NAMALWA (cell line): ENCODE results near the gene TMEM132D.

Experiments
- DNase-seq: peaks from one replicate; pipeline ENCODE4 v3.0.0-alpha.2; 2015; ENCODE audit warnings: low spot score

Gene TMEM132D

DNA sequence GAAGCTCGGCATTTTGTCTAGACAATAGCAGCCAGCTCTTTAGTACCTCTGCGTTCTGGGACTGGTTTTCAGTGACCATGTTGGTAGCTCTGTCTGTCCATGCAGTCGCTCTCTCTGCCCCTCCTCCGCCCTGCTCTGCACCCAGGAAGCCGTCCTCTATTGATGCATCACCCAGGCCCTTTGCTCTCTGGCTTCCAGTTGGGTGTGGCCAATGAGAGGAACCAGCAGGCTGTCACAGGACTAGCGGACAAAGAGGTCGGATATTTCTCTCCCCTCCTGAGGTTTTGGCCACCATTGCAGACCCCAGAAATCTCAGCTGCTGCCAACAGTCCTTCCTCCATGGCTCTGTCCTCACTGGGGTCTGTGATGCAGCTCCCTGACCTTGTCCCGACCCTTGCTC is 180.6 kb downstream of the TMEM132D start:
- DNase-seq = no peak

DNA sequence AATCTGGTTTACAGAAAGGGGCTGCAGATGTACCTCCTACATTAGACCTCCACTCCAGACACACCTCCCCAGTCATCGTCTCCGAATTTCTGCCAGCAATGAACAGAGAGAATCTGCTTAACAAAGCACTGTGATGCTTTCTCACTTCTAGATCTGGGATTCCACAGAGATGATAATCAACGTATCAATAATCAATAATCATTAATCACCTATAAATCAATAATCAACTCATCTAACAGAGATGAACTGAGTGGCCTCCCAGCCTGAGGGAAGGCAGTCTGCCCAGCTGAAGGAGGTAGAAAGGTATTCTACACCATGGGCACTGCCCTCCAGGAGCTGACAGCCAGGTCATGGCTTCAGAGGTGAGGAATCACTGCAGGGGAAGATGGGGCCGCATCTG is 183.2 kb downstream of the TMEM132D start:
- DNase-seq = no peak

DNA sequence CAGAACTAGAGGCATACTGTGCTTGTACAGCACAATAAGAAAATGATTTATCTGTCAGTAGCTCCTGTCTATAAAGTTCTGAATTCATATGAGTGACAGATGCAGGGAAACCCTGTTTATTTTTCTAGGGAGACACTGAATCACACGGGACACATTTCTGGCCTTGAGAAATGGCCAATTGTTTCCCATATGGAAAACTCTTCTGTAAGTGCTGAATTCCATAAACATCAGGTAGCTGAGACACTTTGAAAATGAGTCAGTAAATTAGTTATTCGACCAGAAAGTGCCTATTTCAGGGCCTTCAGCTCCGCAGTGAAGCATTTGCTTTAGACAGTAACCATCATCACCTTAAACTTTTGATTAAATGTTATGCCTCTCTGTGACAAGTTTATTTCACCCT is 184.4 kb downstream of the TMEM132D start:
- no peak for DNase-seq

DNA sequence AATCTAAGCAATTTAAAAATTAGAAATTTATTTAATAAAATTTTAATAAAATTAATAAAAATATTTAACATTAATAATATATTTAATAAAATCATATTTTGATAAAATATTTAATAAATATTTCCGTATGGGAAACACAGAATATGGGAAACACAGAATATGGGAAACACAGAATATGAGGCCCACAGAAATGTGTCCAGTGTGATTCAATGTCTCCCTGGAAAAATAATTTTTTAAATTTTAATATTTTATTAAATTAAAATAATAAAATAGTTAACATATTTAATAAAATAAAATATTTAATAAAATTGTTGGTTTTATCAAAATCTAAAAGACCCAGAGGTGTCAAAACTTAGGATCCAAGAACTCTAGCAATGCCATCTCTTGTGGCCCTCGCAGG is 186.4 kb downstream of the TMEM132D start:
- no peak for DNase-seq

DNA sequence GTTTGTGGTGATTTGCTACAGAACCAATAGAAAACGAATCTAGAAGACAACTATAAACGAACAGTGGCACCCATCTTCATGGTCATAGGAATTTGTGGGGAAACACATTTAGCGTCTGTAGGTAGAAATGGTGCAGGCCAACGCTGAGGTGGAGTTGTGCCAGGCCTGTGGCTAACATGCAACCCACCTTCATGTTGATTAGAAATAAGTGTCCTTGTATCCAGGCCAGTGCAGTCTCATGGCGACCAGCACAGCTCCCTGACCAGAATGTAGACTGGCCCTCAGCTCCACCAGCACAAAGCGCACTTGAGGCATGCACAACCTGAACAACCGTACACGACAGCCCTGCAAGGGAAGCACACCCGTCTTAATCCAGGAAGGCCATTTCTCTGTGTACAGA is 187.0 kb downstream of the TMEM132D start:
- DNase-seq = no peak

DNA sequence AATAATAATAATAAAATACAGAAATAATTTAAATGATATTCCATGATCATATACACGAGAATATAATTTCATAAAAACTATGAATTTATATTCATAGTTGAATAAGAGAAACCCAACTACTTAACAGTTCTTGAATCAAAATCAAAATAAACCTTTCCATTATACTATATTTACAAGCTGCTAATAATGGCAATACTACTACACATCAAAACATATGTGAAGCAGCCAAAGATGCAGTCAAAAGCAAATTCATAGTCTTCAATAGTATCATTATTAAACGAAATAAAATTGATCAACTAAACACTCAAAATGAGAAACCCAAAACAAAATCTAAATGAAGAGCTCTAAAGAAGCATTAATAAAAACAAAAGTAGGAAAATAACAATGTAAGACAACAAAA is 197.1 kb downstream of the TMEM132D start:
- no peak for DNase-seq

DNA sequence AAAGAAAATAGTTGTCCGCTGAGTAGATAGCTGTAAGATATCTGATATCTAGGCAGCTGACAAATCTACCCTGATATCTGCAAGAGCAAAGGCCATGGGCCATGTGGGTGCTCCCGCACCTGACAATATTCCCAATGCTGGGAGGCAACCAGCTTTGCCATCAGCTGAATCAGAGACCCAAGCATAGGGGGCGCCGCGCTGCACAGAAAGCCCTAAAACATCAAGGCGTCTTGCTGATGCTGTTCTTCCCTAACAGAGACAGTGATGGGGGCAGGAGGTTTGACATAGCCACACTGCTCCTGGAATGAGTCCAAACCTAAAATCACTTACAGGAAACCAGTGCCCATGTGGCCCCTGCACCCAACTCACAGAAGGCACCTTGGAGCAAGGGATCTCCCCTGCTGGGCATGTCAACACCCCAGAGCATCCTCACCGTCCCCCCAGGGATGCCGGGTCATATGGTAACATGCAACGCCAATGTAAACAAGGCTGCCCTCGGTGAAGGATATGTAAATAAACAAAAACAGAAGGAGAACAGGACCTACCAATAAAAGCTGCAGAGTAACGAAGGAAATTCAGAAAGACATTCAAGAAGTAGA is 199.5 kb downstream of the TMEM132D start:
- DNase-seq = no peak

DNA sequence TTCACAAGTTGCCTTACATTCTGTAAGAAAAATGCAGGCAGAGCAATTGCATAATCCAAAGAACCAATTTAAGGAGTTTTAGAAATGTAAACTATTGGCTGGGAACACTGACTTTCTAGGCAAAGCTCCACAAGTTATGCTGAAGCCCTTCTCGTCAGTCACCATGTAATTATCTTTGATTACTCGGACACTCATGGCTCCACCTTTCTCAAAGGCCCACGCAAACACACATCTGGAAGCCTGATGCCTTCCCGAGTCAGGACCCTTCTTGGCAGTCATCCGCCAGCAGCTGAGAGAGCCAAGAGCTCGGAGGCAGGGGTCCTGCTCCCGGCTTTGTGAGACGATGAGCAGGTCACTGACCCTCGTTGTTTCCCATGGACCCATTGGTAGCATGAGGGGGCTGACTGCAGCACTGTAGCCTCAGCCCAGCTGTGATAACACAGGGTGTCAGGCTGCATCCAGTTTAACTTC is 202.2 kb downstream of the TMEM132D start:
- no peak for DNase-seq

DNA sequence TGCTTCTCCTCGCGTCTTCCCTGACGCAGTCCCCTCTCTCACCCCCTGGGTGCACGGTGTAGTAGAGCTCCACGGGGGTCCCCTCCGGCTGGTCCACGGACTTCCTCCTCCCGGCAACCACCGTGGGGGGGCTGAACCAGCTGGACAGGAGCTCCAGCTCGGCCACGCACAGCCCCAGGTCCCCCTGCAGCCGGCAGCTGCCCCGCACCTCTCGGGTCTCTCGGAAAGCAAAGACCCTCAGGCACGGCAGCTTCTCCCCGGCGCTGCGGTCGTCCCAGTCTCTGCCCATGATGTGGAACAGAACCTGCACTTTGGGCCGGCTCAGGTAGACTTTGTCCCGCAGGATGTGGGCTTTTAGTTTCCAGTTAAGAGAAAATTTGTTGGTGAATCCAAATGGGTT is 203.8 kb downstream of the TMEM132D start:
- no peak for DNase-seq

DNA sequence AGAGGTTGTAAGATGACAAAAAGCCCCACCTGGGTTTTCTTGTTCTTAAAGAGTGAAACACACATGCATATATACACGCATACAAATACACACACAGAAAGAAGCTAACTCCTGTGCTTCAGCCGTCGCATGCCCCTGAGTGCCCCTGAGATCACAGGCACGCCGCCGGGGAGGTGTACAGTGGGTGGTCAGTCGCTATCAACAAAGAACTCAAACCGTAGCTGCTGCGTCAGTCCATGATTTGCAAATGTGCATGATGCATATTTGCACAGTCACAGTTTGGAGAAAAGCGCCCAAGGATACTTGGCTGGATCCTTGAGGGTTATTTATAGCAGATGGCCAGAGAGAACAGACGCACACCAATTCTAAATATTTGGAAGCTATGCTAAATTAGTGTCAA is 206.9 kb downstream of the TMEM132D start:
- DNase-seq = no peak

DNA sequence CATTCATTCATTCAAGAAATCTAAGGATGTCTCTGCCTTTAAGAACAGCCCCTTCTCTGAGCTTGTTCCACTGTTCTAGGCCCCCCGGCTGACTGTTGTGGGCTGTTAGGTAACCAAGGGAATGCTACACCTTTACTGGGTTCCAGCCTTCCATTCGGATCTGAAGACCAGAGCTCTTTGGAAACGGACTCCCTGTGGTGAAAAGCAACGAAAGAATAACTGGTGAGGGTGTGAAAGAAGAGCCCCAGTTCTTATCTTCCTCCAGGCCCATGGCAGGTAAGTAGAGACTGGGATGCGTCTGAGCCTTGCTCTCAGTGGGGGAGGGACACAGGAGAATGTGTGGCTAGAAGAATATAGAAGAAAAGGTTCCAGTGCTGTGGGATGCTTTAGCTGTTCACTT is 207.4 kb downstream of the TMEM132D start:
- no peak for DNase-seq

DNA sequence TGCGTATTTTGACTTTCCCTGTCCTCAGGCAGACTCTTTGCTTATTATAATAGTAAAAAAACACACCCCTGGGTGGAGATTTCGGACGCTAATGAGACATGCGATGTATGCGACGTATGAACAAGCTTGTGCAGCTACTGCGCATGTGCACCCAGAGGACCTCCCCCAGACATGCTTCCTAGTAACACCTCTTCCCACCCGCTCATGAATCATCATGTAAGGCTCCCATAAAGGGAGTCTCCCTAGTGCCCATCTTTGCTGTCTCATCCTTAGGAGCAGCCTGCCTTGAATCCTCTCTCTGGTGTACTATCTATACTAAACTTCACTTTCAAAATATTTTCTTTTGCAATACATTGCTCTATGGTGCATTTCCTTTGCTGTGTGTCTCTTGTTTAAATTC is 210.1 kb downstream of the TMEM132D start:
- no peak for DNase-seq

DNA sequence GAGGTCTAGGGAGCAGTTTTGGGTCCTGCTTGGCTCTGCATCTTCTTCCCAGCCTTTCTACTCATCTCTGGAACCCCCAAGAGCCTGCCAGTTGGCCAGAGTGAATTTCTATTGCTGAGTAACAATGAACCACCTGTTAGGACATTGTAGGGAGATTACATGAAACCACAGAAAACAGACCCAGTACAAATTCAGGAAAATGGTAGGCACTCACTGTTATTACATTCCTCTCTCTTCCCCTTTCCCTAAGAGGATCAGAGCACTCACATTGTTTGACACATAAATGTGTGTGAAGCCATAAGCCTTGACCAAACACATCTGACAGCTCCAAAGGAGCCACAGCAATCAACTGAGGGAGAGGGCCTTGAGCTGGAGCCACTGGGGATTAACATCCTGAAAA is 216.1 kb downstream of the TMEM132D start:
- no peak for DNase-seq

DNA sequence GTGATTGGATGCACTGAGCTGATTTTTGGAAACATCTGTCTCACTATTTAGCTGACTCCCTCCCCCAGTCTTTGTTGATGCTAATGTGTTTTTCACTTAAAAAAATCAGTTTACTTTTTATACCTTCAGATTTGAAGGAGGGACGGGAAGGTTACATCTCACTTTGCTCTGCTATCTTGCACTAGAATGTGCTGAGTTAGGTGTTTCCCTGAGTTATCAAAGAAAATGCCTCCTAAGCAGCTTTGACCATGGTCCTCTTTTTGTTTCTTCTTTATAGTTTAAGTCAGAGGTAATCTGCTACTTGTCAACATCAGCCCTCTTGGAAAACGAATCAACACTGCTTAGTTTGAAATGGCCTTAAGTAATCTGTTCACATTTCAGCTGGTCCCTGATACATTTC is 222.0 kb downstream of the TMEM132D start:
- DNase-seq = no peak

DNA sequence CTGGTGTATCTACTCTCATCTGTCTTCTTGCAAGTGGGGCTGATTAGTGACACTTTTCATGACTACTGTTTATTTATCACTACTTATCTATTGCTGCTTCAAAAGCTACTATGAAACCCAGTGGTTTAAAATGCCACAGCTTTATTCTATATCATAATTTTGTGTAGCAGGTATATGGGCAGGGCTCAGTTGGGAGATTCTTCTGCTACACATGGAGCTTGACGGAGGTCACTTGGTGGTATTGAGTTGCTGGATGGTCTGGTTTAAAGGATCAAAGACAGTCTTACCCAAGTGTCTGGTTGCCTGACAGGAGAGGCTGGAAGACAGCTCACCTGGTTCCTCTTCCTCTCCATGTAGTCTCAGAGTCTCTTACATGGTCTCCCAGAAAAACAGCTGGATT is 222.7 kb downstream of the TMEM132D start:
- DNase-seq = no peak

DNA sequence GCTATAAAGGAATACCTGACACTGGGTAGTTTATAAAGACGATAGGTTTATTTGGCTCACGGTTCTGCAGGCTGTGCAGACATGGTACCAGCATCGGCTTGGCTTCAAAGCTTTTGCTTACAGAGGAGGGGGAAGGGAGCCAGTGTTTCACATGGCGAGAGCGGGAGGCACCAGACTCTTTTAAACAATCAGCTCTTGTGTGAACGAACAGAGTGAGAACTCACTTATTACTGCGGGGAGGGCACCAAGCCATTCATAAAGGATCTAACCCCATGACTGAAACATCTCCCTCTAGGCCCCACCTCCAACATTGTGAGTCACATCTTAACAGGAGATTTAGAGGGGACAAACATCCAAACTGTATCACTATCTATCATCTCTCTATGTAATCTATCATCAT is 227.4 kb downstream of the TMEM132D start:
- DNase-seq = no peak

DNA sequence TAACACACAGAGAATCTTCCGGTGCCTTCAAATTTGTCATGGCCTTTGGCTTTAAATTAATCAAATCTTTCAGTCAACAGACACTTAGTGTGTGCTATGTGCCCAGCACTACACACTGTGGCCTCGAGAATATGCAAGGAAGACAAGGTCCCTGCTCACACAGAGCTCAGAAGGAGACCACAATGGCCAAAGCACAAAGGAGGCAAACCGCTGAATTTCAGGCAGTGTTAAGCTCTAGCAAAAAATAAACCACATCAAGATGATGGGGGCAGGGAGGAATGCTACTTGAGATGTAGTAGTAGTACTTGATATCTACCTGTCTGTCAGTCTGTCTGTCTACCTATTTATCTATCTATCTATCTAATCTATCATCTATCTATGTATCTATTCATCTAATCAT is 227.9 kb downstream of the TMEM132D start:
- no peak for DNase-seq

DNA sequence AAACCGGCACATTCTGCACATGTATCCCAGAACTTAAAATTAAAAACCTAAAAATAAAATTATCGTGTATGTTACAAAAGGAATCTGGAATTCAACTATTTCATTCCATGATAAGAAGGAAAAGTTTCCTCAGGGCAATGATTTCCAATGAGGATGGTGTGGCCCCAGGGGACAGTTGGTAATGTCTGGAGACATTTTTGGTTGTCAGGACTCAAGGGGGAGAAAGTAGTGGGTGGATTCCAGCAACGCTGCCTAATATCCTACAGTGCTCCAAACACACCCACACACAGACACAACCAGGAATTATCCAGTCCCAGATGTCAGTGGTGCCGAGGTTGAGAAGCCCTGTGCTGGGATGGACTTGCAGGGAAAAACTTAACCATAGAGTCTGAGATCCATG is 228.3 kb downstream of the TMEM132D start:
- DNase-seq = no peak

DNA sequence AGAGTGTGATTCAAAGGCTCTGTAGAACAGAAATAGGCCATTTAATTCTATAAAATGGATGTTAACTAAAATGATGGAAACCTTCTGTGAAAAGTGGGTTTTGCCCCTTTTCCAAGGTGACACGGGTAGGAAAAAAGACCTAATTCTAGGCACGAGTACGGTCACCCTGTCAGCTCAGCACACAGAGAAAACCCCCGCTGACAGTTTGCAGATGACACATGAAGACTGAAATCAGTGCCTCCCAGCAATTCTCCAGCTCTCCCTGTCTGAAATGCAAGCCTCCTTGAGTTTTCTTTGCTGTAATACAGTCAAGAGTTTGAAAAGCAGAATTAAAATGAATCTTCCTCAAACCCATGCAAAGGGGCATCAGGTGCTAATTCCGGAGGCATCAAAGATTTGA is 230.0 kb downstream of the TMEM132D start:
- DNase-seq = no peak

DNA sequence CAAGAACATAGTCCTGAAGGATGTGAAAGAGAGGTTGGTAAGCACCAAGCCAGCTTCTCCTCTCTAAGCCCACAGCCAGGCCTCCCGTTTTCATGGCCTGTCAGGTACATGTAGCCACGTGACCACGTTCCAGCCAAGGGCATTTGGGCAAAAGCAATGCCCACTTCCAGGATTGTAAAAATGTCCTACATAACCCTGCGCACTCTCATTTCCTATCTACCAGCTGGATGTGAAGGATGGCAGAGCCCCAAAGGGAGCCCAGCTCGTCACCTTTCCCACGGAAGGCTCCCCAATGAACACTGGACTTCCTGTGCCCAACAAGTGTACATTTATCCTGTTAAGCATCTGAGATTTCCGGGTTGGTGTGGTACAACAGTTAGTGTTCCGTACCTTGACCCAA is 231.7 kb downstream of the TMEM132D start:
- no peak for DNase-seq

DNA sequence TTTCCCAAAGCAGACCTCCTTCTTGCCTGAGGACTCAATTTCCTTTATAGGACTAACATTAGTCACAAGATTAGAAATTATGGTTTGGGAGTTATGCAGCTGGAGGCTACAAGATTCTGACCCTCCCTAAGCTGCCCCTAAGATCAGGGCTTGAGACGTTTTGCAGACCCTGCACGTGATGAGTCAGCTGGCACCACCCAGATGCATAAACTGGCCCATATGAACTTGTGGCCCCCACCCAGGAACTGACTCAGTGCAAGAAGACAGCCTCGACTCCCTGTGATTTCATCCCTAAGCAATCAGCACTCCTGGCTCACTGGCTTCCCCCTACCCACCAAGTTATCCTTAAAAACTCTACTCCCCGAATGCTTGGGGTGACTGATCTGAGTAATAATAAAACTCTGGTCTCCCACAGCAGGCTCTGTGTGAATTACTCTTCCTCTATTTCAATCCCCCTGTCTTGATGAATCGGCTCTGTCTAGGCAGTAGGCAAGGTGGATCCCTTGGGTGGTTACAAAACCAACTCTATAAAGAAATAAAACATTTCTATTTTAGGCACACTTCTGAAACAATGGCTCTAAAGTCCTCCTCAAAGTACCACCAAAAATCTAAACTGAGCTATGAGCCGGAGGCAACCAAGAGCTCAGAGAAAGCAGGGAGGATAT is 233.4 kb downstream of the TMEM132D start:
- DNase-seq = no peak

DNA sequence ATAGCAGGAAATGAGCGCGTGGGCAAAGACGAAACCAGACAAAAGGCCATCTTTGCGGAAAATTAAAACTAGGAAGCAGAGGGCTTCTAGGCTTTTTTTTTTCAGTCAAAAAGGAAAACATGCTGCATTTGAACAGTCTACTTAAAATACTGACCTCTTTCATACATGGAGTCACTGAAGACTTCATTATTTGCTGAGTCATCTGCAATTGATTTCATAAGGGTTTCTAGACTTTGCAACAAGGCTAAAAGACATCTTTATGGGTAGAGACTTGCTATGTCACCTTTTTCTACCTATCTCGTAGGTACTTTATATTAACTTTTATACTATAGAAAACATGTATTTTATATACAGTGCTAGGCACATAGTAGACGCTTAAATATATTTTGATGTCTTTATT is 238.4 kb downstream of the TMEM132D start:
- DNase-seq = no peak

DNA sequence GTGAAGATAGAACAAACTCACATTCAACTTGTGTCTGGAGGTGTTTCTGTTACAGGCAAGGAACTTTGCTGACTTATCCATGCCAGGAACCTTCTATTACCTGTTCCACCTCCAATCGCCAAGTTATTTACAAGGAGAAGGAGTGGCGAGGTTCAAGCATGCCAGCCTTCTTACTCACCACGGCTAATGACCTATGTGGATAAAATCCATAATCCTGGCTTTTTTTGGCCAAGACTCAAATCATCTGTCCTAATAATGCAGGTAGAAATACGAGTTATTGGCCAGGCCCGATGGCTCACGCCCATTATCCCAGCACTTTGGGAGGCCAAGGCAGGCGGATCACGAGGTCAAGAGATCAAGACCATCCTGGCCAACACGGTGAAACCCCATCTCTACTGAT is 241.6 kb downstream of the TMEM132D start:
- no peak for DNase-seq

DNA sequence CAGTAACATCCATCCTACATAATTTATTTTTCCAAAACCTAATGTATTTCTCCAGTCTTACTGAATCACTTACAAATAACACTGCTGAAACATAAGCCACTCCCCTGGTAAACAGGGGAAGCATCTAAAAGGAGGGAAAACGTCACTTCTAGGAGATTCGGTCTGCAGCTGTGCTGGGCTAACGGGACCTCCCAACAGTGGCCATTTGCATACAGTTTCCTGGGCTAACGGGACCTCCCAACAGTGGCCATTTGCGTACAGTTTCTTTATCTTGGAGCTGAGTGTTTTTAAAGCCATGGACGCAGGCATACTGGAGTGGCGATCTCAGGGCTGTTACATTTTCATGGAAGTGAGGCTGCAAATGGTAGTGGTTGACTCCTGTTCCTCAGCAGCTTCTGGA is 242.9 kb downstream of the TMEM132D start:
- DNase-seq = no peak
